Measurements from ENCODE around the gene MACIR.

The MACIR gene

GRCh38 chr5:103247118-103247517, 11.4 kb upstream of the MACIR start:
- DNase-seq, result no peak

GRCh38 chr5:103249068-103249467, 9.5 kb upstream of the MACIR start:
- DNase-seq, result no peak

- no peak for DNase-seq
Observed at GRCh38 chr5:103254921-103255320, 3.6 kb upstream of the MACIR start.

GRCh38 chr5:103255691-103256090, 2.9 kb upstream of the MACIR start:
- DNase-seq, result no peak

- DNase-seq, result no peak
Observed at GRCh38 chr5:103256178-103256577, 2.4 kb upstream of the MACIR start.

GRCh38 chr5:103258957-103259704, 568 bp downstream of the MACIR start:
- peak; percentile 55 for DNase-seq

- DNase-seq, result no peak
Observed at GRCh38 chr5:103259705-103260355, 1.3 kb downstream of the MACIR start.

- DNase-seq, result no peak
Observed at GRCh38 chr5:103260951-103261350, 2.4 kb downstream of the MACIR start.

- no peak for DNase-seq
Observed at GRCh38 chr5:103262422-103262871, 3.9 kb downstream of the MACIR start.

- no peak for DNase-seq
Observed at GRCh38 chr5:103263054-103263453, 4.5 kb downstream of the MACIR start.

GRCh38 chr5:103264508-103264907, 5.9 kb downstream of the MACIR start:
- DNase-seq, result no peak

GRCh38 chr5:103270581-103270980, 12.0 kb downstream of the MACIR start:
- no peak for DNase-seq

- no peak for DNase-seq
Observed at GRCh38 chr5:103271570-103272289, 13.2 kb downstream of the MACIR start.

GRCh38 chr5:103272377-103272776, 13.8 kb downstream of the MACIR start:
- DNase-seq, result no peak

- no peak for DNase-seq
Observed at GRCh38 chr5:103273952-103274351, 15.4 kb downstream of the MACIR start.

- no peak for DNase-seq
Observed at GRCh38 chr5:103275851-103276250, 17.3 kb downstream of the MACIR start.

GRCh38 chr5:103280967-103281366, 22.4 kb downstream of the MACIR start:
- no peak for DNase-seq

- DNase-seq, result no peak
Observed at GRCh38 chr5:103283120-103283519, 24.6 kb downstream of the MACIR start.

GRCh38 chr5:103283869-103284268, 25.3 kb downstream of the MACIR start:
- no peak for DNase-seq

GRCh38 chr5:103286622-103287021, 28.1 kb downstream of the MACIR start:
- DNase-seq, result no peak

- DNase-seq, result no peak
Observed at GRCh38 chr5:103289024-103289423, 30.5 kb downstream of the MACIR start.

- no peak for DNase-seq
Observed at GRCh38 chr5:103290846-103291245, 32.3 kb downstream of the MACIR start.

- DNase-seq, result no peak
Observed at GRCh38 chr5:103291606-103292005, 33.0 kb downstream of the MACIR start.

- no peak for DNase-seq
Observed at GRCh38 chr5:103293099-103293498, 34.5 kb downstream of the MACIR start.

All from MV-4-11 (cell line).